GM12874 (cell line): ENCODE measurements around the gene C2orf92.

Source experiments
- TF ChIP-seq, protein P1 (sequence below): IDR thresholded peaks from 2 replicates; pipeline ENCODE4 v1.5.1; 2011; ENCODE audit warnings: low read depth, mild to moderate bottlenecking, control low read depth, low read length, moderate library complexity; ENCODE audit not compliant: insufficient read depth

The C2orf92 gene

GRCh38 chr2:97708608-97709007 lies 39.1 kb downstream of the C2orf92 start:
- TF ChIP-seq, protein P1, sequence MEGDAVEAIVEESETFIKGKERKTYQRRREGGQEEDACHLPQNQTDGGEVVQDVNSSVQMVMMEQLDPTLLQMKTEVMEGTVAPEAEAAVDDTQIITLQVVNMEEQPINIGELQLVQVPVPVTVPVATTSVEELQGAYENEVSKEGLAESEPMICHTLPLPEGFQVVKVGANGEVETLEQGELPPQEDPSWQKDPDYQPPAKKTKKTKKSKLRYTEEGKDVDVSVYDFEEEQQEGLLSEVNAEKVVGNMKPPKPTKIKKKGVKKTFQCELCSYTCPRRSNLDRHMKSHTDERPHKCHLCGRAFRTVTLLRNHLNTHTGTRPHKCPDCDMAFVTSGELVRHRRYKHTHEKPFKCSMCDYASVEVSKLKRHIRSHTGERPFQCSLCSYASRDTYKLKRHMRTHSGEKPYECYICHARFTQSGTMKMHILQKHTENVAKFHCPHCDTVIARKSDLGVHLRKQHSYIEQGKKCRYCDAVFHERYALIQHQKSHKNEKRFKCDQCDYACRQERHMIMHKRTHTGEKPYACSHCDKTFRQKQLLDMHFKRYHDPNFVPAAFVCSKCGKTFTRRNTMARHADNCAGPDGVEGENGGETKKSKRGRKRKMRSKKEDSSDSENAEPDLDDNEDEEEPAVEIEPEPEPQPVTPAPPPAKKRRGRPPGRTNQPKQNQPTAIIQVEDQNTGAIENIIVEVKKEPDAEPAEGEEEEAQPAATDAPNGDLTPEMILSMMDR = no peak

GRCh38 chr2:97711394-97711711 lies 41.8 kb downstream of the C2orf92 start:
- TF ChIP-seq, protein P1 = no peak

DNA sequence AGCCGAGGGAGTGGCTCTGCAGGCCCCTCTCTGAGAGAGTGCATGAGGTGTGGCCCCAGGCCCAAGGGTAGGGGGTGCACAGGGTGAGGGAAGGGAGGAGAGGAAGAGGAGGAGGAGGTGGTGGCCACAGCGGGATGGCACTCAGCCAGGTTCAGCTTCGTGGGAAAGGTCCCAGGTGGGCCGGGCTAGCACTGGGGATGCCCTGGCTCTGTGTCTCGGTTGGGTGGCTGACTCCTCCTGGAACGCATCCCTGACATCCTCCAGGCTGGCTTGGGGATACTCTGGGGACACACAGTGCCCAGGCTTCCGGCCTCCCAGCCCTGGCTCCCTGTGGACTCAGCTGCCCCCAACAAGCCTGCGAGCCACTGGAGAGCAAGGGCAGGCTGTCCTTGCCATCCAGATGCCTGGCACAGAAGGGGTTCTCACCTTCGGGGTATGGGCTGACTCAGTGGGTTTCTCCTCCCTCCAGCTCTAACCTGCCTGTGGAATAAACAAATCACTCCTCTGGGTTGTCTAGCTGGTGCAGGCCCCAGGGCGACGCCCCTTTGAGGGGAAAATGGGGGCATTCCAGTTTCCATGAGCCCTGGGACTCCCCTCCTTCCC lies 43.3 kb downstream of the C2orf92 start:
- TF ChIP-seq, protein P1 = no peak

DNA sequence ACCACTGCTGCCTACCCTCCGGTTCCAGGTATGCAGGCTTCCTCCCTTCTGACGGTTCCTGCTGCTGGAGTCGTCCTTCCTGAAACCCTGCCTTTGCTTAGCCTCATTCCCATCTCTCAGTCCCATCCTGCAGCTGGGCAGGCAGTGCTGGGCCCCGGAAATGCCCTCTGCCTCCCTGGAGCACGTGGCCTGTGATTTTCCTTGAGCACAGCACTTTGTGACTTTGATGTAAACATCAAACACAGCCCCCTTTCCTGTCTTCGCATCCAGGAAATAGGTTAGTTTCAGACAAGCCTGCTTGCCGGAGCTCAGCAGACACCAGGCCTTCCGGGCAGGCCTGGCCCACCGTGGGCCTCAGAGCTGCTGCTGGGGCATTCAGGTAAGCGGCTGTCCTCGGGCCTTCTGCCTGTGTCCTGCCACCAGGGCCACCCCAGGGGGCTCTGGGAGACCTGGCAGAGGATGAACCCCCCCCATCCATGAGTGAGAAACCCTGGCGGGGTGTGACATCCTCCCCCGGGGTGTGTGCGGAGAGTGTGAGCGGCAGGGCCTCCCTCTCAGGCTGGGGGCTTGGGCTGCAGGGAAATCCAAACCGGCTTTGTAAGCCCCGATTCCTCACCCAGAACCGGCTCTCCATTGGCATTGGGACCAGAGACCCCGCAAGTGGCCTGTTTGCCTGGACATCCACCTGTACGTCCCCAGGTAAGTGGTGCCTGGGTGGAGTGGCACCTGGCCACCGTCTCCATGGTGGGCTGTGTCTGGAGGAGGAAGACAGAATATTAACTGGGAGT lies 44.0 kb downstream of the C2orf92 start, which contains the start of gene ZAP70:
ZAP70 (plus strand) TSS at position 281 of the 788 bp plus-strand sequence. CDS start 10,461 bp downstream, outside the sequence.
- TF ChIP-seq, protein P1 = no peak

GRCh38 chr2:97714084-97714949 lies 44.8 kb downstream of the C2orf92 start:
- TF ChIP-seq, protein P1 = no peak

- TF ChIP-seq, protein P1 = no peak
Observed at GRCh38 chr2:97714950-97715652, 45.6 kb downstream of the C2orf92 start.
